HG03159 (cell line): ENCODE measurements around the gene SUMF1.
A peak's percentile ranks its signal among the peaks of the same experiment; 100 is the strongest.

Experiments
- ATAC-seq: cut with Tn5 transposase; IDR thresholded peaks from one replicate; pipeline ENCODE4 v1.9.1; 2021; ENCODE audit warnings: mild to moderate bottlenecking, moderate library complexity; ENCODE audit not compliant: unreplicated experiment

Gene SUMF1

GRCh38 chr3:4417449-4417848, 49.6 kb downstream of the SUMF1 start:
- no peak for ATAC-seq

GRCh38 chr3:4416961-4417360, 50.1 kb downstream of the SUMF1 start:
- ATAC-seq = no peak

- ATAC-seq = no peak
Observed at GRCh38 chr3:4416427-4416945, 50.6 kb downstream of the SUMF1 start.

GRCh38 chr3:4413467-4413866, 53.6 kb downstream of the SUMF1 start:
- ATAC-seq = no peak

GRCh38 chr3:4411833-4412232, 55.2 kb downstream of the SUMF1 start:
- ATAC-seq = no peak

GRCh38 chr3:4411236-4411635, 55.8 kb downstream of the SUMF1 start:
- no peak for ATAC-seq

- ATAC-seq = no peak
Observed at GRCh38 chr3:4410606-4411005, 56.5 kb downstream of the SUMF1 start.

- no peak for ATAC-seq
Observed at GRCh38 chr3:4409971-4410573, 57.0 kb downstream of the SUMF1 start.

GRCh38 chr3:4409415-4409814, 57.7 kb downstream of the SUMF1 start:
- no peak for ATAC-seq

GRCh38 chr3:4408958-4409357, 58.1 kb downstream of the SUMF1 start:
- ATAC-seq = no peak

- ATAC-seq = no peak
Observed at GRCh38 chr3:4407941-4408340, 59.1 kb downstream of the SUMF1 start.

GRCh38 chr3:4406746-4407568, 60.1 kb downstream of the SUMF1 start:
- peak; percentile 77 for ATAC-seq

GRCh38 chr3:4404881-4405280, 62.2 kb downstream of the SUMF1 start:
- ATAC-seq = no peak

- ATAC-seq = no peak
Observed at GRCh38 chr3:4401441-4401840, 65.6 kb downstream of the SUMF1 start.

GRCh38 chr3:4399476-4399875, 67.6 kb downstream of the SUMF1 start:
- ATAC-seq = no peak

- ATAC-seq = no peak
Observed at GRCh38 chr3:4398941-4399245, 68.2 kb downstream of the SUMF1 start.

GRCh38 chr3:4398120-4398940, 68.7 kb downstream of the SUMF1 start:
- ATAC-seq = no peak

- no peak for ATAC-seq
Observed at GRCh38 chr3:4397466-4397865, 69.6 kb downstream of the SUMF1 start.

- no peak for ATAC-seq
Observed at GRCh38 chr3:4396542-4396941, 70.5 kb downstream of the SUMF1 start.

GRCh38 chr3:4396006-4396405, 71.1 kb downstream of the SUMF1 start:
- no peak for ATAC-seq

GRCh38 chr3:4395448-4395847, 71.6 kb downstream of the SUMF1 start:
- ATAC-seq = no peak

GRCh38 chr3:4394567-4394966, 72.5 kb downstream of the SUMF1 start:
- ATAC-seq = no peak
